HG03175 (cell line): ENCODE results near the gene BTBD9.

Experiments
- ATAC-seq: cut with Tn5 transposase; IDR thresholded peaks from one replicate; pipeline ENCODE4 v1.9.1; 2021; ENCODE audit warnings: mild to moderate bottlenecking, moderate library complexity; ENCODE audit not compliant: unreplicated experiment

The BTBD9 gene

DNA sequence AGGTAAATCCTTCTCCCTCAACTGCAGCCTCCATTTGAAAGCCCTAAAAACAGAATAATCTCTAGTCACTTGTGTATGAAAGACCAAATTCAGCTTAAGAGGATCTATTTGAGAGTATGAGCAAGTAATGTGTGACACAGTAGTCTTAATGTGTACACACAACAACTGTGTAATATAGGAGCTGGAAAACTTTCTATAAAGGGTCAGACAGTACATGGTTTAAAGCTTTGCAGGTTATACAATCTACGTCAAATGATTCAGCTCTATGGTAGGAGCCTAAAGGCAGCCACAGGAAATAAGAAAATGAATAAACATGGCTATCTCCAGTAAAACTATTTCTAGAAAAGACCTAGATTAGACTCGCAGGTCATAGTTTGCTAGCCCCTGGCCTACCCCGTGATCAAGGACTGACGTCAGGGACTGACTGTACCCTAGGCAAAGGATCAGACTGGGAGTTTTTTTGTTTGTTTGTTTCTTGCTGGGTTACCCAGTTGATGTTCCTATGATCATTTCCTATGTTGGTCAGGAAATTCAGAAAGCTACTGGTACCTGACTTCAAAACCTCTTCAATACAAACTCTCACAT is 39.7 kb downstream of the BTBD9 start:
- ATAC-seq, result no peak

- ATAC-seq, result no peak
Measured at GRCh38 chr6:38599261-38599660, 40.5 kb downstream of the BTBD9 start.

DNA sequence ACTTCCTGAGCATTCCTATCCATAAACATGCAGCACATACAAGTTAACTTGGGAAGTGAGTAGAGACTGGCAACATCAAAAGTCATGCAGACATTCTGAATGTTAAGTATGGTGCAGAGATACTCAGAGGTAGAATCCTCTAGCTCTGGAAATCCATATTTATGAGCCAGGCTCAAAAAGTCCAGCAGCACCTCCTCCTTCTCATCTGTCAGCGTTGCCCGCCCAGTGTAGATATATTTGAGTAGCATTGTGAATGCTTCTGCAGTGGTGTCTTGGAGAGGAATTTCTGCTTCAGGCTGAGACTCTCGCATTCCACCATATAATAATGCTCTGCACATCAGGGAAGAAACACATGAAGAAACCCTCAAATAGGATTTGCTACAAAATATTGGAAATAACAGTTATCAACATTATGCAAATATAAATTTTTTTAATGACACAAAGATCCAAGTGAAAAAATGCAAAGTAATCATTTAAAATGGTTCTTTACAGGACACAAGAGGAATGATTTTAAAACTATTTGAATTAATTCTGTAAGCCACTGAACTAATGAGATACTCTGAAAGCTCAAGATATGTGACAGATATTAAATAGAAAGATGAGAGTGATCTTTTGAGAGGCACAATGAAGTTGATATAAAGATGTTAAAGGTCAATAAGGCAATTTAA is 45.6 kb downstream of the BTBD9 start:
- ATAC-seq, result no peak

DNA sequence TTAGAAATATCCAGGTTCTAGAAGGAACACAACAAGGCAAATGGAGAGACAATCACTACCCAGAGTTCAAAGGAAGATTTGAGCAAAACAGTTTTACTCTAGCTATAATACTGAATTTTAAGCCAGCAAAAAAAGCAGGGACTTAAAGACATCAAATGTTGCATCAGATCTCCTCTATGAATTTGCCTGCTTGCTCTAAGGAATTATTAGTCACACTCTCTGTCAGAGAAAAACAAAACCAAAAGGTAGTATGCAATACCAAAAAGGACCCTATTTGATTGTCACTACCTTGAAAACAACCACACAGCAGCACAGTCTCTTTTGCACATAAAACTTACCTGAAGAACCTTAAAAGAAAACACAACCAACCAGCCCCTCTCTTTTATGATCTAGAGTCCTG is 46.3 kb downstream of the BTBD9 start:
- no peak for ATAC-seq

- ATAC-seq, result no peak
Measured at GRCh38 chr6:38591439-38591838, 48.3 kb downstream of the BTBD9 start.

GRCh38 chr6:38589367-38589720 is 50.4 kb downstream of the BTBD9 start:
- no peak for ATAC-seq

DNA sequence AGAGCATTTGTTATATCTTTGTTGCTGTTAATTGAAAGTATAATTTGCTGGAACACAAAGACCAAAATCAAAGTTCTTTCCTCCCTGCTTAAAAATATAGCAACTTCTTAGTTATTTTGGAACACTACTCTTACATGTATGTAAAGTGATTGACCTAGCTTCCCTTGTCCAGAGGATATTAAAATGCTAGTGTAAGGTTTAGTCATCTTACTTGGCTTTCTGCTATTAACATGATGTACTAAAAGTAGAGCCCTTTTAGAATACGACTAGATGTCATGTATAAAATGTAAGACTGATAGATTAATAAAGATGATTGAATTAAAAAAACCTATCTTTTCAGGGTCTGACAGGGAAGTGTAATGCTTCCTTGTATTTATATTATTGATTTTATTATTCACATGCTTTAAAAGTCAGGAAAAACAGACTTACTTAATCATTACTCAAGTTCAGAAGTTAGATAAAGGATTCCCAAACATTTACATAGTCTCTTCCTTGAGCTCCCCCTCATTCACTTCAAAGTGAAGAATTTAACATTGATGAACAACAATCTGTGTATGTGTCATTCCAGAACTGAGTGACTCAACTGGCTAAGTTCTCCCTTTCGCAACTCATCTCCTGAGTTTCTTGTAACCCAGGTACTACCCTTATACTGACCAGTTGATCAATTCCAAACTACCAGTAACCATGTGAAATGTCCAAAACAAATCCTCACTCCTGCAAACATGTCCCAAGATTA is 50.9 kb downstream of the BTBD9 start:
- ATAC-seq, result no peak

DNA sequence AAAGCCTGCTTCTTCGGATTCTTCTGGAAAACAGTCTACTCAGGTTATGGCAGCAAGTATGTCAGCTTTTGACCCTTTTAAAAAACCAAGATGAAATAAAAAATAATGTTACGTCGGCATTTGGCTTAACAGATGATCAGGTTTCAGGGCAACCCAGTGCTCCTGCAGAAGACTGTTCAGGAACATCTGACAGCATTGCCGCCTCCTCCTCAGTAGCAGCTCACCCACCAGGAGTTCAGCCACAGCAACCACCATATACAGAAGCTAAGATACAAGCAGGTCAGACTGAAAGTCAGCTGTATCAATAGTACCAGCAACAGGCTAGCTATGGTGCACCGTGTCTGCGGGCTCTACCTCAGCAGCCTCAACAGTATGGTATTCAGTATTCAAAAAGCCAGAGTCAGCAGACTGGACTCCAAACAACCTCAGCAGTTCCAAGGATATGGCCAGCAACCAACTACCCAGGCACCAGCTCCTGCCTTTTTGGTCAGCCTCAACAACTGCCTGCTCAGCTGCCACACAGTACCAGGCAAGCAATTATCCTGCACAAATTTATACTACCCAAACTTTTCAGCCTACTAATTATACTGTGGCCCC is 51.9 kb downstream of the BTBD9 start:
- ATAC-seq, result no peak

GRCh38 chr6:38586992-38587391 is 52.7 kb downstream of the BTBD9 start:
- ATAC-seq, result no peak

DNA sequence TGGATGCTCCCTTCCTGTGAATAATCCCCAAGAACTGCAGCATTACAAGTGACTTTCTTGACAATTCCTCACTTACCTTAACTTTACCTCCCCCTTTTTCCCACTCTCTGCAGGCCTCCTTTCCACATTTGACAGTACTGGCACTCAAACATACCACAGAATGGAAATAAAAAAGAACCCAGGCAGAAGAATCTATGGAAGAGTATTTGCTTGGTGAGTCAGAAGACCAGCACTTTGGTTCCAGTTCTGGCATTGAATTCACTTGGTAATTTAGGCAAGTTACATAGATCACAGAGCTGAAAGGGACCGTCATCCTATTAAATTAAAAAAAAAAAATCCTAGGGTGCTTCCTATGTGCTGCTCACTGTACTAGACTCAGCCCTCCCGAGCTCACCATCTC is 55.0 kb downstream of the BTBD9 start:
- ATAC-seq, result no peak

DNA sequence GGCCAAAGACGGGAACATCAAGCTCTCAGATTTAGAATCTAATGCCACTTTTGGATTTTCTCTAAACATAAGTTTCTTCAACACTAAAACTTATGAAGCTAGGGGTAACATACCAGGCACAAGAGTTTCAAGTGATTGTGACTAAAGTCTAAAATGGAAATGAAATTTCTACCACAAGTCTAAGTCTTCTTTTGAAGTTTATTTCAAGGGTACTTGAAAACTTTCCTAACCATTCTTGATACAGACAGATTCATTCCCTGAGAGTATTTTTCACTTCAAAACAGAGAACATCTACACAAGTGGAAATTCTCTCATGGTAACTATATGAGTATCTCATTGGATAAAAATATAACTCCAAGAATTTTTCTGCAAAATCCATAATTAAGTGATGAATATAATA is 56.2 kb downstream of the BTBD9 start:
- ATAC-seq, result no peak

- no peak for ATAC-seq
Measured at GRCh38 chr6:38580030-38580429, 59.7 kb downstream of the BTBD9 start.

DNA sequence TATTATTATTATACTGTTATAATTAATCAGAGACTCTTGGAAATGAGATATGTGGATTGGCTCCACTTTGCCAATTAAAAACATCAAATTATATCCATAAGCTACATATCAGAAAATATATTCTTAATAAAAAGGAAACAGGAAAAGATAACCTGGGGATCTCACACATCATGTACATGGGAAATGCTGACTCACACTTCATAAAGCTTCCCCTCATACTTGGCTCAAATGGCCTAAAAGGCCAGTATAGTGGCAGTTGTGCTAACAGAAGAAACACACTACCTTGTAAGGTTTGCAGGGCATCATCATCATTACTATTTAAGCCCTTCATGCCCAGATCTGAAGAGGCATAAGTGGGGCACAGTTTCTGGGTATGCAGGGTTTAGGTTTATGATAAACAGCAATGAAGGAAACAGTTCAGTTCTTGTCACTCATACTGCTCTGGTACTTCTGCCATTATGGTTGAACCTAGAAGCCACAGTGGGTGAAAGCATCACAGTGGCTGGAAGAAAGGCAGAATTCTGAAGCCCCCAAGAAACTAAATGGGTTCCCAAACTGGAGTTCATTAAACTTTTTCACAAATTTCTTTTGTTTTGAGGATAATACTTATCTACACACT is 60.6 kb downstream of the BTBD9 start:
- ATAC-seq, result no peak

- no peak for ATAC-seq
Measured at GRCh38 chr6:38578075-38578474, 61.7 kb downstream of the BTBD9 start.

GRCh38 chr6:38577492-38577891 is 62.2 kb downstream of the BTBD9 start:
- no peak for ATAC-seq

DNA sequence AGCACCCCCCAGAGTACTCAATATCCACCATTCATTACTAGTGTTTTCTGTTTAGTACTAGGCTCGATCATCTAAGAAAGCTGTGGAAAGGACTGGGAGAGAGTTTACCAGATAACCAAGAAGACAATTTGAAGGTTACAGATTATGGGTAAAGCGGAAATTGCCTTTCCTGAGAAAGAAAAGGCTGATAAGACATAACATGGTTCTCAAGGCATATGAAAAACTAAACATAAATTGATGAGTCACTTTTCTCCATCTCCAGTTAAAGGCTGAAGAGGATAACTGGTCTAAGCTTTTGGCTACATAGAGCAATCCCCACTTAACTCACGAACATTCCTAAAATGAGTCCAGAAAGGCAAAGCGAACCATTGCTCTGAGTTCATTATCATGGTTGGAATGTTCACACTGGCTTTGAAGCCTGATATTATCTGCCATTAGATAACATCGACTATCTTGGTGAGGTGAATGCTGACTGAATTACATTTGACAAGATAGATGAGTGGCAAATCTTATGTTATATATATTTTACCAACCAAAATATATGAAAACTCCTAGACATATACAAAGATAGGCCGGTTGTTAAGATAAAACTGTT is 65.8 kb downstream of the BTBD9 start:
- no peak for ATAC-seq

- peak; percentile 76 for ATAC-seq
Measured at GRCh38 chr6:38572186-38572813, 67.4 kb downstream of the BTBD9 start.

DNA sequence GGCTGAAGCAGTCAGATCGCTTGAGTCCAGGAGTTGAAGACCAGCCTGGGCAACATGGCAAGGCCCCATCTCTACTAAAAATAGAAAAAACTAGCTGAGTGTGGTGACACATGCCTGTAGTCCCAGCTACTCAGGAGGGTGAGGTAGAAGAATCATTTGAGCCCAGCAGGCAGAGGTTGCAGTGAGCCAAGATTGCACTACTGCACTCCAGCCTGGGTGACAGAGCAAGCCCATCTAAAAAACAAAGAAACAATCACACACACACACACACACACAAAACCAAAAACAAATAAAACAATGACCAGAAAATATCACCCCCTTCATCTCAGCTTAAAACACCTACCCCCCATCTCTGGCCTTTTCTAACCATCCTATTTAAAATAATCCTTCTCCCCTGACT is 68.0 kb downstream of the BTBD9 start:
- ATAC-seq, result no peak

- ATAC-seq, result no peak
Measured at GRCh38 chr6:38570750-38571149, 69.0 kb downstream of the BTBD9 start.

- no peak for ATAC-seq
Measured at GRCh38 chr6:38567436-38567835, 72.3 kb downstream of the BTBD9 start.
